Muscle layer of duodenum (tissue), 2 donors: Measurements from ENCODE around the gene ITFG1.
"Not testable (repeated sequence)": the region's sequence is repeated elsewhere in the genome, so short reads cannot be mapped to it uniquely, and the experiment has no call there.

Experiments
- H3K27ac ChIP-seq: one replicate; pipeline ENCODE4 v1.7.0; 2013; ENCODE audit warnings: mild to moderate bottlenecking, low read length
- H3K27me3 ChIP-seq: one replicate; pipeline ENCODE4 v1.7.0; 2013; ENCODE audit warnings: low read depth, mild to moderate bottlenecking, control low read depth, low read length
- H3K36me3 ChIP-seq, 2 donors: one replicate each; pipeline ENCODE4 v1.7.0; 2013; ENCODE audit warnings: low read length in 2 of 2, control low read depth in 1 of 2, mild to moderate bottlenecking in 1 of 2; ENCODE audit not compliant: insufficient read depth in 2 of 2, control insufficient read depth in 1 of 2
- H3K4me1 ChIP-seq, 2 donors: one replicate each; pipeline ENCODE4 v1.7.0; 2013; ENCODE audit warnings: low read length in 2 of 2, mild to moderate bottlenecking in 2 of 2, control low read depth in 1 of 2, moderate library complexity in 1 of 2; ENCODE audit not compliant: insufficient read depth in 2 of 2, control insufficient read depth in 1 of 2
- H3K4me3 ChIP-seq, 2 donors: one replicate each; pipeline ENCODE4 v1.7.0; 2013; ENCODE audit warnings: low read length in 2 of 2, low read depth in 1 of 2, mild to moderate bottlenecking in 1 of 2
- H3K9me3 ChIP-seq, 2 donors: one replicate each; pipeline ENCODE4 v1.7.0; 2013; ENCODE audit warnings: low read length in 2 of 2, control low read depth in 1 of 2, mild to moderate bottlenecking in 1 of 2; ENCODE audit not compliant: control insufficient read depth in 1 of 2
- donor health status: healthy.

The ITFG1 gene

DNA sequence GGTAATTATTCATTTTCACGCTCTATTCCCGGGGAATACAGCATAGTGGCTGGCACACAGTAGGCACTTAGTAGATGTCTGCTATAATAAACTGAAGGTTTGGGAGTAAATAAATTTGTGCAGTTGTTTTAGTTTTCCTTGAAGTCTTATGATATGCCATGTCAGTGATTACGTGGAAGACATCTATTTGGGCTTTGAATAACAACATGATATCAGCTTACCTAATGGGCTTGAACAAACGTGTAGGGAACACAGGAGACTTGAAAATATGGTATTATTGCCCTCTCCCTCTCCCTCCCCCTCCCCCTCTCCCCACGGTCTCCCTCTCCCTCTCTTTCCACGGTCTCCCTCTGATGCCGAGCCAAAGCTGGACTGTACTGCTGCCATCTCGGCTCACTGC lies 280.8 kb downstream of the ITFG1 start:
- H3K9me3 ChIP-seq, result no peaks in the 10 kb centered on the region
- no peaks in the 10 kb centered on the region for H3K4me1 ChIP-seq
- H3K4me3 ChIP-seq, result no peak overlapping the region
- H3K36me3 ChIP-seq, result no peaks in the 10 kb centered on the region
- no peaks in the 10 kb centered on the region for H3K27me3 ChIP-seq
- H3K27ac ChIP-seq, result no peak overlapping the region

GRCh38 chr16:47175152-47175551 lies 285.7 kb downstream of the ITFG1 start:
- Histone ChIP-seq H3K36me3 (no peaks in the 10 kb centered on the region), H3K4me1 (no peaks in the 10 kb centered on the region), H3K27me3 (no peaks in the 10 kb centered on the region), H3K27ac (no peak overlapping the region), H3K4me3 (no peak overlapping the region), H3K9me3 (no peaks in the 10 kb centered on the region)

GRCh38 chr16:47162670-47163420 lies 298.0 kb downstream of the ITFG1 start:
- no peaks in the 10 kb centered on the region for H3K9me3 ChIP-seq
- no peaks in the 10 kb centered on the region for H3K27me3 ChIP-seq
- no peaks in the 10 kb centered on the region for H3K4me1 ChIP-seq
- no peak overlapping the region for H3K4me3 ChIP-seq
- H3K36me3 ChIP-seq, result no peaks in the 10 kb centered on the region
- H3K27ac ChIP-seq, result no peak overlapping the region

DNA sequence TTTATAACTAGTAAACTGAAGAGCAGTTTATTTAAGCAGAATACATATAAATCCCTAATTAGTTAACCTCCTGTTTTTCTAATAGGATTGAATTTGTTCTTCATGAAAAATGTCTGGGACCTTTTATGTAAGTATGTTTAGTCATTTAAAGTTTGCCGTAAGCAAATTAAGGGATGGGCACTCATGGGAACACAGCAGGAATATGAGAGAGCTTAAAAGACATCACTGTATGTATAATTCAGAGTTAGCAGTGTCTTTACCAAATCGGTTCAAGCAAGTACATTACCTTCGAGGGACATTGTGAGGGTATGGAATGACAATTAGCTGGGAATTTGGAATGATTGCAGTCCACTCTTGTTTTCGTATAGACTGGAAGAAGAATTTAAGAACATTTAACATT lies 299.4 kb downstream of the ITFG1 start:
- H3K27ac ChIP-seq, result no peak overlapping the region
- H3K9me3 ChIP-seq, result no peaks in the 10 kb centered on the region
- H3K4me3 ChIP-seq, result no peak overlapping the region
- H3K4me1 ChIP-seq, result no peaks in the 10 kb centered on the region
- H3K36me3 ChIP-seq, result peaks cover 0 to 11% of the 10 kb centered on the region in 2 donors
- no peaks in the 10 kb centered on the region for H3K27me3 ChIP-seq

DNA sequence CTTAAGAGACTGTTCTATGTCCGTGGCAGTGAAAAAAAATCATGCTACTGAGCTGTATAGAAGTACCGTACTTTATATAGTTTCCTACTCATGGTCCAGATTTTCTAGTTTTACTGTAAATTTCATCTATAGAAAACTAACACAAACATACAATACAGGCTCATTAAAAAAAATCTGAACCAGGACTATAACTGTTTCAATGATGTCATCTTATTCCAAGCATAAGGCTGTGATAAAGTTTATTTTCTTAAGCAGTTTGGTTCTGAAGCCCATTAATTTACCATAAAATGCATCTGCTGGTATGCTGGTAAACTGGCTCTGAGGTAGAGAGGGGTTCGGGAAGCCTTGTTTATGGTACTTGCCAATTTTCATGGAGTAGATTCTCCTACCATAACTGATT lies 300.4 kb downstream of the ITFG1 start:
- Histone ChIP-seq H3K27me3 (no peaks in the 10 kb centered on the region), H3K36me3 (peaks cover 0 to 11% of the 10 kb centered on the region in 2 donors), H3K4me3 (no peak overlapping the region), H3K27ac (no peak overlapping the region), H3K4me1 (no peaks in the 10 kb centered on the region), H3K9me3 (no peaks in the 10 kb centered on the region)

GRCh38 chr16:47158992-47159391 lies 301.9 kb downstream of the ITFG1 start:
- no peaks in the 10 kb centered on the region for H3K4me1 ChIP-seq
- H3K36me3 ChIP-seq, result peaks cover 2 to 12% of the 10 kb centered on the region in 2 donors
- H3K4me3 ChIP-seq, result no peak overlapping the region
- no peaks in the 10 kb centered on the region for H3K27me3 ChIP-seq
- no peak overlapping the region for H3K27ac ChIP-seq
- no peaks in the 10 kb centered on the region for H3K9me3 ChIP-seq

DNA sequence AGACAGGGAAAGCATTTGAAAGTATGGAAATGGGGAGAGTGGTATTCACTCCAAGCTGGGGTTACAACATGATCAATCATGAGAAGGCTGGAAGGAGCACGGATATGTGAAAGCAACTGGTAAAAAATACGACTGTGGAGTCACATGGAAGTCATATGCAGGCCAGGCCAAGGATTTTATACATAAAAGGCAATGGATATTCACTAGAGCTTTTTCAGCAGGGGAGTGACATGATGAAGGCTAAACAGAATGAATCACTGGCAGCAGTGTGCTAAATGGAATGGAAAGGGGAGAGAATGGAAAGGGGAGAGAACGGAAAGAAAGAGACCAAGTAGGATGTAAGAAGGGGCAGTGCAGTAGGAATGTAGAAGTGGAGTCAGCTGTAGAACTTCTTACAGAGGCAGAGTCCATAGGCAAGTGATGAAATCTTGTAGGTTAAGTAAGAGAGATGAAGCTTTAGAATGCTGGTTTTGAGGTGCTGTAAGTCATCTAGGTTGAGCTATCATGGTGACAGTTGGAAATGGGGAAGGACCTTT lies 304.1 kb downstream of the ITFG1 start:
- Histone ChIP-seq H3K4me3 (no peak overlapping the region), H3K36me3 (peaks cover 6 to 34% of the 10 kb centered on the region in 2 donors), H3K9me3 (peaks cover 6% of the 10 kb centered on the region in 2 donors), H3K4me1 (no peaks in the 10 kb centered on the region), H3K27me3 (no peaks in the 10 kb centered on the region), H3K27ac (no peak overlapping the region)

- H3K36me3 ChIP-seq, result peaks cover 6 to 33% of the 10 kb centered on the region in 2 donors
- H3K9me3 ChIP-seq, H3K4me1 ChIP-seq, H3K4me3 ChIP-seq, H3K27ac ChIP-seq, H3K27me3 ChIP-seq: not testable (repeated sequence)
Observed at GRCh38 chr16:47152501-47152900, 308.4 kb downstream of the ITFG1 start.

DNA sequence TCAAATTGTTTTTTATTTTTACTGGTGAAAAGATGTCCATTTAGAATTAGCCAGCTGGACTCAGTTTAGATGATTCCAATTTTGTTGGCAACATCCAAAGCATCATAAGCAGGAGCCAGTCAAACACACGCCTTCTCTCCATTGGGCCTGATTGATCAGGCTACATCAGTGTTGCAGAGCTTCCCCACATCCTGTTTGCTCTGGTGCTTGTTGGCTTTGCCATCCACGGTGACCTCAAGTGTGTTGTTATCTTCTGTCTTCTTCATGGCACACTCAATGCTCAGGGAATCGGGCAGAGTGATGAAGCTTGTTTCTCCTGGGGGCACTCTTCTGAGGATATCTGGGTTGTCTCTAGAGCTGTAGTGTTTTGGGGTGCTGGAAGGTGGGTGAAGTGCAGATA lies 310.8 kb downstream of the ITFG1 start:
- Histone ChIP-seq H3K36me3 (peaks cover 6 to 23% of the 10 kb centered on the region in 2 donors), H3K9me3 (peaks cover 6% of the 10 kb centered on the region in 2 donors), H3K27ac (no peak overlapping the region), H3K4me1 (no peaks in the 10 kb centered on the region), H3K4me3 (no peak overlapping the region), H3K27me3 (no peaks in the 10 kb centered on the region)

- no peak overlapping the region for H3K27ac ChIP-seq
- H3K4me1 ChIP-seq, result peaks cover 0 to 15% of the 10 kb centered on the region in 2 donors
- H3K36me3 ChIP-seq, result no peaks in the 10 kb centered on the region
- H3K9me3 ChIP-seq, result no peaks in the 10 kb centered on the region
- H3K4me3 ChIP-seq, result peak overlapping the region; percentile 40 to 61
- no peaks in the 10 kb centered on the region for H3K27me3 ChIP-seq
Observed at GRCh38 chr16:47144559-47144877, 316.3 kb downstream of the ITFG1 start.

GRCh38 chr16:47143677-47144558 lies 316.9 kb downstream of the ITFG1 start, which contains the start of gene NETO2:
Gene NETO2, minus strand, starts transcription at chr16:47143945. Its CDS starts 333 bp downstream, at chr16:47143612.
- Histone ChIP-seq H3K4me3 (peak within 1 kb of the TSS; percentile 61 to 80), H3K4me1 (peaks cover 0 to 15% of the 10 kb centered on the region in 2 donors), H3K27me3 (no peaks in the 10 kb centered on the region), H3K27ac (no peak within 1 kb of the TSS), H3K9me3 (no peaks in the 10 kb centered on the region), H3K36me3 (no peaks in the 10 kb centered on the region)
